RWPE1 (cell line): ENCODE measurements around the gene EMC7.
"Not testable (repeated sequence)": the region's sequence is repeated elsewhere in the genome, so short reads cannot be mapped to it uniquely, and the experiment has no call there.

ENCODE experiments used
- CTCF ChIA-PET: fragments of 350-600 bp; sonication (Branson Sonifier 250); formaldehyde crosslinking; extraction: SDS; loops from one replicate; lab custom pipeline; 2021; lab: Yijun Ruan, JAX
- POLR2A ChIA-PET: fragments of 400-600 bp; formaldehyde crosslinking; extraction: SDS; loops from one replicate; lab custom pipeline; 2020; ENCODE audit warnings: antibody characterized with exemption; ENCODE audit not compliant: low non-redundant PET; lab: Yijun Ruan, JAX
- DNase-seq: peaks from one replicate; pipeline ENCODE4 v3.0.0; 2012; ENCODE audit warnings: low spot score
- H3K27ac ChIP-seq: fragments of 450-650 bp; 2 replicates; pipeline ENCODE4 v1.5.1; 2017
- TF ChIP-seq, protein P1 (sequence below): fragments of 450-650 bp; conservative IDR thresholded peaks from 2 replicates; pipeline ENCODE4 v1.5.1; 2017; ENCODE audit warnings: low read depth, mild to moderate bottlenecking

Gene EMC7

GRCh38 chr15:34125945-34126344 is 24.3 kb upstream of the EMC7 start:
- ChIA-PET CTCF (no interaction called here), POLR2A (no interaction called here)
- no peak for DNase-seq
- no peak overlapping the region for H3K27ac ChIP-seq
- TF ChIP-seq, protein P1, sequence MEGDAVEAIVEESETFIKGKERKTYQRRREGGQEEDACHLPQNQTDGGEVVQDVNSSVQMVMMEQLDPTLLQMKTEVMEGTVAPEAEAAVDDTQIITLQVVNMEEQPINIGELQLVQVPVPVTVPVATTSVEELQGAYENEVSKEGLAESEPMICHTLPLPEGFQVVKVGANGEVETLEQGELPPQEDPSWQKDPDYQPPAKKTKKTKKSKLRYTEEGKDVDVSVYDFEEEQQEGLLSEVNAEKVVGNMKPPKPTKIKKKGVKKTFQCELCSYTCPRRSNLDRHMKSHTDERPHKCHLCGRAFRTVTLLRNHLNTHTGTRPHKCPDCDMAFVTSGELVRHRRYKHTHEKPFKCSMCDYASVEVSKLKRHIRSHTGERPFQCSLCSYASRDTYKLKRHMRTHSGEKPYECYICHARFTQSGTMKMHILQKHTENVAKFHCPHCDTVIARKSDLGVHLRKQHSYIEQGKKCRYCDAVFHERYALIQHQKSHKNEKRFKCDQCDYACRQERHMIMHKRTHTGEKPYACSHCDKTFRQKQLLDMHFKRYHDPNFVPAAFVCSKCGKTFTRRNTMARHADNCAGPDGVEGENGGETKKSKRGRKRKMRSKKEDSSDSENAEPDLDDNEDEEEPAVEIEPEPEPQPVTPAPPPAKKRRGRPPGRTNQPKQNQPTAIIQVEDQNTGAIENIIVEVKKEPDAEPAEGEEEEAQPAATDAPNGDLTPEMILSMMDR = no peak

DNA sequence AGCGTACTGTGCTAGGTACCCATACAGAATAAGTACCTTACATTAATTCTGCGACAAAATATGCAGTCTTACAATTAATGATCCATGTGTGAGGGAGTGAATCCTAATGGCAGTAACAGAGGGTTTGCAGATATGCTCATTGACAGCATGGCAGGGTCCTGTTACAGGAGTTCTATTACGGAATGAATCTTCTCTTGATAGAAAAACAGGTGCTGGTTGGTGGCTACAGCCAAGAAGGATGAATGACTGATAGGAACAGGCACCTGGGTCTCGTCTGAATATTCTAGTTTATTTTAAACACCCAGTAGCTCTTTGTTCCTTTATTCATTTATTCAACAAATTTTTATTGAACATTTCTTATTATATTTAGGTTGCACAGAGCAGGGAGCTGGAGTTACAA is 23.0 kb upstream of the EMC7 start:
- ChIA-PET CTCF (interaction anchor here (0.7 to 0.8 kb wide), 2 partner anchors 14 to 90 kb away, joined by 3 to 4 read pairs; no protein-coding TSS in a partner anchor), POLR2A (no interaction called here)
- TF ChIP-seq, protein P1 = no peak
- DNase-seq = no peak
- H3K27ac ChIP-seq = no peak overlapping the region

DNA sequence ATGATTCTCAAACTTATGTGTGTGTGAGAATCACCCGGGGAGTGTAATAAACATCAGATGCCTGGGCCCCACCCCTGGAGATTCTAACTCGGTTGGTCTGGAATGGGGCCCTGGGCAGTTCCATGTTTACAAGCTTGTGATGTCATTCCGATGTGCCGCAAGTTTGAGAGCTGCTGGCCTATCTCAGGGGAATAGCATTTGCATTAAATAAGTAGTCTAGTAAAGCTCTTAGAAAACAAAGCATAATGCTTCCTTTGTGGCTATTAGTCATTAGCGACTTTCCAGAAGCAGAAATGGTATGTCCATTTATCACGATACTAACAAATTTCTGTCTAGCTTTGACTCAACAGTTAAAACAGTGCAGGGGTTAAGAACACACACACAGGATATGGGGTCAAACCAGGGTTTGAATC is 21.1 kb upstream of the EMC7 start:
- H3K27ac ChIP-seq = no peak overlapping the region
- TF ChIP-seq, protein P1 = no peak
- peak; percentile 28 for DNase-seq
- ChIA-PET CTCF (no interaction called here), POLR2A (no interaction called here)

GRCh38 chr15:34121786-34122185 is 20.1 kb upstream of the EMC7 start:
- H3K27ac ChIP-seq, CTCF ChIA-PET, DNase-seq, POLR2A ChIA-PET: not testable (repeated sequence)

DNA sequence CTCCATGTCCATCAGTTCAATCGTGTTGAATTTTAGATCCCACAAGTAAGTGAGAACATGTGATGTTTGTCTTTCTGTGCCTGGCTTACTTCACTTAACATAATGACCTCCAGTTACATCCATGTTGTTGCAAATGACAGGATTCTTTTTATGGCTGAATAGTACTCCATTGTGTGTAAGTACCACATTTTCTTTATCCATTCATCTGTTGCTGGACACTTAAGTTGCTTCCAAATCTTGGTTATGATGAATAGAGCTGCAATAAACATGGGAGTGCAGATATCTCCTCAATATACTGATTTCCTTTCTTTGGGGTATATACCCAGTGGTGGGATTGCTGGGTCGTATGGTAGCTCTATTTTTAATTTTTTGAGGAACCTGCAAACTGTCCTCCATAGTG is 18.8 kb upstream of the EMC7 start:
- POLR2A ChIA-PET, H3K27ac ChIP-seq, DNase-seq: not testable (repeated sequence)
- CTCF ChIA-PET = interaction anchor here (0.7 kb wide), 1 partner anchor 89 kb away, joined by 3 read pairs; the partner anchor contains the start of gene KATNBL1

DNA sequence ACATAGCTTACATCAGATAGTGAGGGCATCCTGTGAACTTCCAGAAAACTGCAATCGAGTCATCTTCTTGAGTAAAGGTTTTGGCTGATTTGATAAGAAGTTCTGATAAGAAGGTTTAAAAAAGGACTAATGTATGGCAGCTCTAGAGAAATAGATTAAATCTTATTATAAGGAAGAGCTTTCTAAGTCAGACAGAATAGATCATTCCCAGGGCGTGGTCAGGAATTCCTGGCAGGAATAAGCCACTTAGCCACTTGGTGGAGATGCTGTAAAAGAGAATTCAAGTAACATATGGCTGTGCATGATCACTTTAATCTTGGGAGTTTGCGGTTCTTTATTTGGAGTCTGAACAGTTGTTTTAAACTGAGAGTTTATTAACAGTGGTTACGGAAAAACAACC is 17.6 kb upstream of the EMC7 start:
- no peak overlapping the region for H3K27ac ChIP-seq
- TF ChIP-seq, protein P1 = no peak; the same call in 1 of the 2 replicates
- ChIA-PET CTCF (interaction anchor here (0.6 to 1.5 kb wide), 4 partner anchors 9 to 130 kb away, joined by 3 to 4 read pairs (median 3); partner anchors contain the start of gene KATNBL1), POLR2A (no interaction called here)
- DNase-seq = peak; percentile 31

DNA sequence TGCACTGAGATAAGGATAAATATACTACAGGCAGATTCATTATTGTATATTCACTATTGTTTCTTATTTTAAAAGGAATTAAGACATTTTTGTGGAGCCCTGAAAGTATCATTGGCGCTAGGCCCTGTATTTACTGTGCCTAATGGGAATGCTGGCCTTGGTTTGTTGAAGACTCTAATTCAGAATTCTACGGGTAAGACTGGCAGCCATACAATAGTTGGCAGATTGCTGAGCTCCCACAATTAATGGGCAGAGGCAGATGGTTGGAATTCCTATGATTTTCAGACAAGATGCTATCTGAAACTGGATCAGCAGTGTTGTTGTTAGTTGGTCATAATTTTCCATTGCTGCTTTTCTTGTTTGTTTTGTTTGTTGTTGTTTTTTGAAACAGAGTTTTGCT is 15.0 kb upstream of the EMC7 start:
- POLR2A ChIA-PET = no interaction called here
- DNase-seq = no peak
- CTCF ChIA-PET = no interaction called here
- TF ChIP-seq, protein P1 = no peak
- no peak overlapping the region for H3K27ac ChIP-seq
